SK-N-SH (cell line): ENCODE results near the gene VDAC1. TPM values are rescaled to one million over a fixed set of nuclear protein-coding genes. Genes with fewer than 3 reads are reported as not detected.

Experiments used
- CTCF ChIA-PET: fragments of 300-600, 350-600 bp; formaldehyde crosslinking; extraction: SDS; loops from one replicate; lab custom pipeline; 2021; lab: Yijun Ruan, JAX
- POLR2A ChIA-PET: fragments of 350-600 bp; sonication (Branson Sonifier 250); formaldehyde crosslinking; extraction: SDS; loops from one replicate; lab custom pipeline; 2020; ENCODE audit warnings: antibody characterized with exemption, inconsistent platforms; lab: Yijun Ruan, JAX
- DNase-seq: peaks from one replicate; pipeline ENCODE4 v3.0.0; 2012
- H2AFZ ChIP-seq: fragments of 200-600 bp; sonication (generic); 2 replicates; pipeline ENCODE4 v1.8.1; 2016; ENCODE audit warnings: antibody characterized with exemption, mild to moderate bottlenecking, low read depth
- H3F3A ChIP-seq: fragments of 200-600 bp; sonication (generic); replicated peaks from 2 replicates; pipeline ENCODE3; 2016; ENCODE audit warnings: antibody characterized with exemption, mild to moderate bottlenecking; ENCODE audit not compliant: insufficient read depth
- H3K27ac ChIP-seq, 2 experiments: fragments of 200-500 bp in 1 of 2; fragments of 200-600 bp in 1 of 2; sonication (Bioruptor generic) in 1 of 2; sonication (generic), shearing (Covaris generic) in 1 of 2; 2 replicates each; pipeline versions ENCODE4 v1.5.1 to v1.6.1; 2014 to 2016; ENCODE audit warnings: low read depth in 2 of 2, inconsistent platforms in 1 of 2, low read length in 1 of 2, mild to moderate bottlenecking in 1 of 2, mixed read lengths in 1 of 2
- H3K27me3 ChIP-seq: fragments of 200-600 bp; sonication (generic), shearing (Covaris generic); 2 replicates; pipeline ENCODE4 v1.6.1; 2016; ENCODE audit warnings: mixed run types; ENCODE audit not compliant: insufficient read depth
- H3K36me3 ChIP-seq, 2 experiments: fragments of 200-500 bp in 1 of 2; fragments of 200-600 bp in 1 of 2; sonication (Bioruptor generic) in 1 of 2; sonication (generic) in 1 of 2; replicated peaks in 1 of 2; 2 replicates each; pipeline versions ENCODE3 to v1.5.1; 2014 to 2016; ENCODE audit warnings: low read length in 1 of 2, mild to moderate bottlenecking in 1 of 2; ENCODE audit not compliant: insufficient read depth in 2 of 2, control insufficient read depth in 1 of 2
- H3K4me1 ChIP-seq, 2 experiments: fragments of 200-500 bp in 1 of 2; fragments of 200-600 bp in 1 of 2; sonication (Bioruptor generic) in 1 of 2; sonication (generic), shearing (Covaris generic) in 1 of 2; 2 replicates each; pipeline versions ENCODE4 v1.5.1 to v1.6.1; 2014 to 2016; ENCODE audit warnings: low read depth in 1 of 2, low read length in 1 of 2, mixed run types in 1 of 2; ENCODE audit not compliant: insufficient read depth in 2 of 2, control insufficient read depth in 1 of 2
- H3K4me2 ChIP-seq: fragments of 200-600 bp; sonication (generic), shearing (Covaris generic); 2 replicates; pipeline ENCODE4 v1.6.1; 2017; ENCODE audit warnings: mixed run types
- H3K4me3 ChIP-seq, 2 experiments: fragments of 200-500 bp in 1 of 2; fragments of 200-600 bp in 1 of 2; sonication (Bioruptor generic) in 1 of 2; sonication (generic), shearing (Covaris generic) in 1 of 2; 2 replicates each; pipeline versions ENCODE4 v1.5.1 to v1.8.1; 2014 to 2016; ENCODE audit warnings: low read depth in 2 of 2, inconsistent platforms in 1 of 2, low read length in 1 of 2, mild to moderate bottlenecking in 1 of 2, mixed read lengths in 1 of 2, moderate library complexity in 1 of 2
- H3K79me2 ChIP-seq: fragments of 200-600 bp; sonication (generic); 2 replicates; pipeline ENCODE4 v1.8.1; 2017; ENCODE audit warnings: mild to moderate bottlenecking; ENCODE audit not compliant: insufficient read depth
- H3K9ac ChIP-seq: fragments of 200-600 bp; sonication (generic); 2 replicates; pipeline ENCODE4 v1.6.1; 2017; ENCODE audit warnings: mixed run types
- H3K9me2 ChIP-seq: fragments of 200-600 bp; sonication (generic); 2 replicates; pipeline ENCODE4 v1.6.1; 2017; ENCODE audit warnings: mixed run types
- H3K9me3 ChIP-seq: fragments of 200-600 bp; sonication (generic); 2 replicates; pipeline ENCODE4 v1.6.1; 2017; ENCODE audit warnings: mixed run types, mild to moderate bottlenecking, moderate library complexity
- H4K20me1 ChIP-seq: fragments of 200-600 bp; sonication (generic); 2 replicates; pipeline ENCODE4 v1.6.1; 2017; ENCODE audit warnings: mild to moderate bottlenecking, mixed run types; ENCODE audit not compliant: insufficient read depth
- ELF1 ChIP-seq: IDR thresholded peaks from 2 replicates; pipeline ENCODE4 v1.4.0; 2012
- EP300 ChIP-seq, 2 experiments: IDR thresholded peaks; 2 replicates each; pipeline versions ENCODE4 v1.4.0 to v1.6.1; 2012; ENCODE audit warnings: borderline replicate concordance in 1 of 2, low read depth in 1 of 2, low read length in 1 of 2
- GABPA ChIP-seq: IDR thresholded peaks from 2 replicates; pipeline ENCODE4 v1.4.0; 2012; ENCODE audit warnings: low read depth, mild to moderate bottlenecking
- GATA2 ChIP-seq: sonication (generic); formaldehyde crosslinking; IDR thresholded peaks from 2 replicates; pipeline ENCODE4 v1.5.0; 2020; ENCODE audit warnings: mild to moderate bottlenecking, missing genetic modification reagents
- IRF3 ChIP-seq: fragments of 150-350 bp; IDR thresholded peaks from 2 replicates; pipeline ENCODE4 v1.6.1; 2016; ENCODE audit warnings: mild to moderate bottlenecking, low read depth, low read length
- MAX ChIP-seq: IDR thresholded peaks from 2 replicates; pipeline ENCODE4 v1.4.0; 2012; ENCODE audit warnings: low read depth
- NRF1 ChIP-seq: IDR thresholded peaks from 2 replicates; pipeline ENCODE4 v1.6.1; 2012; ENCODE audit warnings: low read depth, mild to moderate bottlenecking, low read length
- PBX3 ChIP-seq: IDR thresholded peaks from 2 replicates; pipeline ENCODE4; 2012
- RCOR1 ChIP-seq: fragments of 150-350 bp; IDR thresholded peaks from 2 replicates; pipeline ENCODE4 v1.6.1; 2017; ENCODE audit warnings: antibody characterized with exemption, low read length
- RXRA ChIP-seq: IDR thresholded peaks from 2 replicates; pipeline ENCODE4 v1.4.0; 2012; ENCODE audit warnings: low read depth, mild to moderate bottlenecking, borderline replicate concordance
- SIN3A ChIP-seq: IDR thresholded peaks from 2 replicates; pipeline ENCODE4 v1.6.1; 2012; ENCODE audit warnings: low read depth, mild to moderate bottlenecking, low read length, moderate library complexity, borderline replicate concordance
- SMC3 ChIP-seq: IDR thresholded peaks from 2 replicates; pipeline ENCODE4 v1.6.1; 2012; ENCODE audit warnings: low read depth, low read length, improper control_type of control experiment
- TAF1 ChIP-seq: IDR thresholded peaks from 2 replicates; pipeline ENCODE4 v1.6.1; 2012; ENCODE audit warnings: low read depth, mild to moderate bottlenecking, low read length, moderate library complexity, borderline replicate concordance
- TCF12 ChIP-seq: IDR thresholded peaks from 2 replicates; pipeline ENCODE4 v1.4.0; 2012
- USF2 ChIP-seq: fragments of 150-350 bp; IDR thresholded peaks from 2 replicates; pipeline ENCODE4 v1.6.1; 2017; ENCODE audit warnings: antibody characterized with exemption, low read length, low read depth, borderline replicate concordance
- YY1 ChIP-seq: IDR thresholded peaks from 2 replicates; pipeline ENCODE4 v1.4.0; 2012; ENCODE audit warnings: low read depth, mild to moderate bottlenecking
- WGBS: methylation state at CpG from one replicate; pipeline ENCODE4 v1.1.6; 2017; ENCODE audit warnings: low lambda C conversion rate; 5-methylcytosine and 5-hydroxymethylcytosine counted together
- polyA plus RNA-seq, 3 experiments: library from polyadenylated mRNA; depleted of rRNA; stranded (reverse); fragments of >200 nt; gene quantifications; 2 replicates each; pipeline ENCODE4 v1.2.3, GENCODE V29; 2012
- TF ChIP-seq, protein P1 (sequence below): IDR thresholded peaks from 2 replicates; pipeline ENCODE4 v1.4.0; 2012; ENCODE audit warnings: low read depth, borderline replicate concordance

Gene VDAC1
- polyA plus RNA-seq, 1 of the 3 experiments (the other 2 are of a cell fraction): 166 TPM

GRCh38 chr5:133934311-133934710, 70.5 kb downstream of the VDAC1 start:
- H3K9me2 ChIP-seq: no peaks in the 10 kb centered on the region
- no peak overlapping the region for H3K4me2 ChIP-seq
- H3K79me2 ChIP-seq: no peaks in the 10 kb centered on the region
- H3K9me3 ChIP-seq: no peaks in the 10 kb centered on the region
- ChIA-PET POLR2A (no interaction called here), CTCF (interaction anchor here (1.6 to 2.3 kb wide), 2 partner anchors 65 to 511 kb away, joined by 8 to 9 read pairs; no protein-coding TSS in a partner anchor)
- H3K9ac ChIP-seq: no peak overlapping the region
- H3F3A ChIP-seq: peaks cover 6% of the 10 kb centered on the region
- peaks cover 0 to 7% of the 10 kb centered on the region in 2 experiments; a peak in 1 of 4 replicates for H3K4me1 ChIP-seq
- no peak overlapping the region for H3K27ac ChIP-seq
- no peaks in the 10 kb centered on the region for H3K36me3 ChIP-seq
- H4K20me1 ChIP-seq: no peaks in the 10 kb centered on the region
- H3K4me3 ChIP-seq: no peak overlapping the region
- DNase-seq: no peak
- no peak overlapping the region for H2AFZ ChIP-seq
- no peaks in the 10 kb centered on the region for H3K27me3 ChIP-seq
- no peak for TF ChIP-seq YY1
- 47% methylated on average over 5 of the region's 5 CpGs for WGBS

- POLR2A ChIA-PET: no interaction called here
- no peak for DNase-seq
- Histone ChIP-seq H3K9me2 (no peaks in the 10 kb centered on the region), H4K20me1 (no peaks in the 10 kb centered on the region), H2AFZ (no peak overlapping the region), H3K79me2 (no peaks in the 10 kb centered on the region), H3K36me3 (no peaks in the 10 kb centered on the region), H3K4me1 (peaks cover 0 to 7% of the 10 kb centered on the region in 2 experiments; a peak in 1 of 4 replicates), H3K4me2 (no peak overlapping the region), H3K4me3 (no peak overlapping the region), H3F3A (peaks cover 6% of the 10 kb centered on the region), H3K9me3 (no peaks in the 10 kb centered on the region), H3K27me3 (no peaks in the 10 kb centered on the region), H3K9ac (no peak overlapping the region), H3K27ac (no peak overlapping the region)
- CTCF ChIA-PET: interaction anchor here (2.3 kb wide), 1 partner anchor 64 kb away, joined by 9 read pairs; no protein-coding TSS in a partner anchor
- WGBS: 70% methylated on average over 11 of the region's 12 CpGs
- TF ChIP-seq MAX: no peak
- no peak for TF ChIP-seq TAF1
- TF ChIP-seq RCOR1: no peak
- TF ChIP-seq GABPA: no peak
- TF ChIP-seq RXRA: no peak
- TF ChIP-seq, protein P1, sequence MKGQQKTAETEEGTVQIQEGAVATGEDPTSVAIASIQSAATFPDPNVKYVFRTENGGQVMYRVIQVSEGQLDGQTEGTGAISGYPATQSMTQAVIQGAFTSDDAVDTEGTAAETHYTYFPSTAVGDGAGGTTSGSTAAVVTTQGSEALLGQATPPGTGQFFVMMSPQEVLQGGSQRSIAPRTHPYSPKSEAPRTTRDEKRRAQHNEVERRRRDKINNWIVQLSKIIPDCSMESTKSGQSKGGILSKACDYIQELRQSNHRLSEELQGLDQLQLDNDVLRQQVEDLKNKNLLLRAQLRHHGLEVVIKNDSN: no peak
- TF ChIP-seq ELF1: no peak
- TF ChIP-seq PBX3: no peak
- no peak for TF ChIP-seq TCF12
Measured at GRCh38 chr5:133933670-133934295, 71.0 kb downstream of the VDAC1 start.

- H3K9ac ChIP-seq: no peak overlapping the region
- no peaks in the 10 kb centered on the region for H3K79me2 ChIP-seq
- H3K9me3 ChIP-seq: no peaks in the 10 kb centered on the region
- peaks cover 0 to 7% of the 10 kb centered on the region in 2 experiments; a peak in 1 of 4 replicates for H3K4me1 ChIP-seq
- H3K4me3 ChIP-seq: no peak overlapping the region
- no peaks in the 10 kb centered on the region for H4K20me1 ChIP-seq
- H3K4me2 ChIP-seq: no peak overlapping the region
- no peak for DNase-seq
- ChIA-PET POLR2A (no interaction called here), CTCF (no interaction called here)
- no peak overlapping the region for H3K27ac ChIP-seq
- H3F3A ChIP-seq: peaks cover 6% of the 10 kb centered on the region
- WGBS: 53% methylated on average over 3 of the region's 3 CpGs
- H3K36me3 ChIP-seq: no peaks in the 10 kb centered on the region
- H3K9me2 ChIP-seq: no peaks in the 10 kb centered on the region
- H2AFZ ChIP-seq: no peak overlapping the region
- H3K27me3 ChIP-seq: no peaks in the 10 kb centered on the region
- TF ChIP-seq GATA2 (CRISPR knock-in tag): no peak
- TF ChIP-seq SMC3: no peak
- TF ChIP-seq SIN3A: no peak
- TF ChIP-seq YY1: no peak
- TF ChIP-seq EP300 (IDR thresholded peaks at IDR 0.05; ENCODE audit: borderline replicate concordance in 1 of 2, low read depth in 1 of 2, low read length in 1 of 2): no peak
- TF ChIP-seq TAF1: no peak
- TF ChIP-seq USF2: no peak
- TF ChIP-seq MAX: no peak
- no peak for TF ChIP-seq GABPA
- TF ChIP-seq NRF1: no peak
- no peak for TF ChIP-seq IRF3
Measured at GRCh38 chr5:133933169-133933509, 71.6 kb downstream of the VDAC1 start.
